A673 (cell line): ENCODE results near the gene CEND1. TPM values are rescaled to one million over a fixed set of nuclear protein-coding genes. Genes with fewer than 3 reads are reported as not detected.

Source experiments
- BruUV-seq: library from RNA; stranded (reverse); fragments of 400-500 nt; replicated peaks from 2 replicates; lab custom pipeline; 2021; lab: Mats Ljungman, UMichigan
- CTCF ChIA-PET: fragments of 300-600 bp; sonication (Branson Sonifier 250); formaldehyde crosslinking; loops from one replicate; lab custom pipeline; 2022; ENCODE audit warnings: antibody characterized with exemption; lab: Charles Lee
- POLR2A ChIA-PET: fragments of 300-600 bp; sonication (Branson Sonifier 250); formaldehyde crosslinking; loops from one replicate; lab custom pipeline; 2022; ENCODE audit warnings: antibody characterized with exemption; ENCODE audit not compliant: low non-redundant PET; lab: Charles Lee
- DNase-seq: peaks from one replicate; pipeline ENCODE4 v3.0.0-alpha.2; 2015; ENCODE audit warnings: low spot score
- H3K27ac ChIP-seq: fragments of 200-600 bp; sonication (generic); 2 replicates; pipeline ENCODE4 v1.5.1; 2016; ENCODE audit warnings: mixed run types, low read depth, mild to moderate bottlenecking, mixed read lengths, antibody characterized with exemption, low read length; ENCODE audit not compliant: poor library complexity, severe bottlenecking
- H3K27me3 ChIP-seq: fragments of 200-600 bp; sonication (generic); replicated peaks from 2 replicates; pipeline ENCODE4 v1.6.1; 2017; ENCODE audit warnings: mixed run types, low read depth, mild to moderate bottlenecking, mixed read lengths, antibody characterized with exemption, low read length; ENCODE audit not compliant: insufficient read depth, poor library complexity
- H3K36me3 ChIP-seq: fragments of 200-600 bp; sonication (generic); 2 replicates; pipeline ENCODE4 v1.6.1; 2016; ENCODE audit warnings: mixed run types, mild to moderate bottlenecking, mixed read lengths, antibody characterized with exemption, low read length; ENCODE audit not compliant: insufficient read depth, poor library complexity, severe bottlenecking
- H3K4me1 ChIP-seq: fragments of 200-600 bp; sonication (generic); 2 replicates; pipeline ENCODE4 v1.6.1; 2017; ENCODE audit warnings: mixed run types, mild to moderate bottlenecking, mixed read lengths, antibody characterized with exemption, low read length; ENCODE audit not compliant: insufficient read depth, poor library complexity, severe bottlenecking
- H3K4me3 ChIP-seq: fragments of 200-600 bp; sonication (generic); 2 replicates; pipeline ENCODE4 v1.5.1; 2016; ENCODE audit warnings: low read depth, mixed run types, mild to moderate bottlenecking, mixed read lengths, low read length; ENCODE audit not compliant: poor library complexity, severe bottlenecking
- H3K9me3 ChIP-seq: fragments of 200-600 bp; sonication (generic); 2 replicates; pipeline ENCODE4 v1.6.1; 2016; ENCODE audit warnings: mixed run types, low read depth, mild to moderate bottlenecking, mixed read lengths, antibody characterized with exemption, low read length; ENCODE audit not compliant: poor library complexity, severe bottlenecking
- EZH2 ChIP-seq: fragments of 200-600 bp; sonication (generic); IDR thresholded peaks from 2 replicates; pipeline ENCODE4 v1.6.1; 2017; ENCODE audit warnings: borderline replicate concordance, low read depth, mild to moderate bottlenecking, mixed read lengths, antibody characterized with exemption, low read length; ENCODE audit not compliant: poor library complexity, severe bottlenecking
- intact Hi-C: fragments of 100-400 bp; cut with micrococcal nuclease; formaldehyde crosslinking; loops from one replicate; pipeline ENCODE4 v1.10.0; 2022; ENCODE audit not compliant: unreplicated experiment
- total RNA-seq: library from RNA; stranded (reverse); gene quantifications from 2 replicates; pipeline ENCODE4 v1.2.3, GENCODE V29; 2021
- TF ChIP-seq, protein P1 (sequence below): fragments of 300-800, 200-600 bp; sonication (generic); conservative IDR thresholded peaks from 2 replicates; pipeline ENCODE4 v1.5.1; 2017; ENCODE audit warnings: low read depth, mild to moderate bottlenecking, antibody characterized with exemption, low read length, moderate library complexity, mixed read lengths

CEND1 gene
- total RNA-seq, 1 experiment from 2014 or later = 0.52 TPM

DNA sequence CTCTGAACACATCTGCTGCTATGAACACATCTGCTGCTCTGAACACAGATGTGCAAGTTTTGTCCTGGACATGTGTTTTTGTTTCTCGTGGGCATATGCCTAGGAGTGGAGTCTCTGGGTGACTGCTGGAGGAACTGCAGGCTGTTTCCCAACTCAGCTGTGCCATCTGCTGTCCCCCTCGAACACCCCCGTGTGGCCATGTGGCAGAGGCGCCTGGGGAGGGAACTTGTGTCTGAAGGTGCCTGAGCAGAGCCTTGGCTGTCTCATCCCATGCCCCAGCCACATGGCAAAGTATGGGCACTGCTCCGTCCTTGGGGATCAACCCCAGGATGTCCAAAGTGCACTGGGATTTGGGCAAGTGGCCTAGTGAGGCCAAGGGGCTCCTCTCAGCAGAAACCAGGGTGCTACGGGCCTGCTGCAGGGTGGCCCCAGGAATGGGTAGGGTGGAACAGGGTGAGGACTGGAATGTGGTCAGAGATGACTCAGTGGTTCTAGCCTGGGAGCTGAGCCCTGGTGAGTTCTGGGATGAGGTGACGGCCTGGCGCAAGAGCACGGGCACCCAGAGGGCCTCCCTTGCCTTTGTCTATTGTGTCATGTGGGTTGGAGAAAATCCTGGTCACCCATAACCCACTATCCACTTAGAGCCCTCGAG is 27.3 kb downstream of the CEND1 start:
- peaks cover 49% of the 10 kb centered on the region for H3K36me3 ChIP-seq

DNA sequence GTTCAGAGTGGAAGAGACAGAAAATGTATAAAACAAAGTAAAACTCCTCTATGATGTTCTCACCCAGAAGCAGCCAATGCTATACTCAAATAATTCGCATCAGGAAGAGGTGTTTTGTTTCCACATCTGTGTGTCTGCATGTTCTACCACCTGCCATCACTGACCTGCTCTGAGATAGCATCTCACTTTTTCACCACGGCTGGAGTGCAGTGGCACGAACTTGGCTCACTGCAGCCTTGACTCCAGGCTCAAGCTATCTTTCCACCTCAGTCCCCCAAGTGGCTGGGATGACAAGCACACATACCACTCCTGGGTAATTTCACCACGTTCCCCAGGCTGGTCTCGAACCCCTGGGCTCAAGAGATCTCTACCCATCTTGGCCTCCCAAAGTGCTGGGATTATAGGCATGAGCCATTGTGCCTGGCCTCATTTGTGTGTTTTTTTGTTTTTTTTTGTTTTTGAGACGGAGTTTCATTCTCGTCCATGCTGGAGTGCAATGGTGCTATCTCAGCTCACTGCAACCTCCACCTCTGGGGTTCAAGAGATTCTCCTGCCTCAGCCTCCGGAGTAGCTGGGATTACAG is 28.3 kb downstream of the CEND1 start:
- H3K27ac ChIP-seq = no peak overlapping the region
- no TSS peak for BruUV-seq
- no peaks in the 10 kb centered on the region for H3K4me1 ChIP-seq
- no peak for DNase-seq
- H3K36me3 ChIP-seq = peaks cover 48% of the 10 kb centered on the region
- intact Hi-C loops = no loop called here
- ChIA-PET POLR2A (no interaction called here), CTCF (interaction anchor here (0.6 kb wide), 1 partner anchor 23 kb away, joined by 6 read pairs; no protein-coding TSS in a partner anchor)
- TF ChIP-seq, protein P1, sequence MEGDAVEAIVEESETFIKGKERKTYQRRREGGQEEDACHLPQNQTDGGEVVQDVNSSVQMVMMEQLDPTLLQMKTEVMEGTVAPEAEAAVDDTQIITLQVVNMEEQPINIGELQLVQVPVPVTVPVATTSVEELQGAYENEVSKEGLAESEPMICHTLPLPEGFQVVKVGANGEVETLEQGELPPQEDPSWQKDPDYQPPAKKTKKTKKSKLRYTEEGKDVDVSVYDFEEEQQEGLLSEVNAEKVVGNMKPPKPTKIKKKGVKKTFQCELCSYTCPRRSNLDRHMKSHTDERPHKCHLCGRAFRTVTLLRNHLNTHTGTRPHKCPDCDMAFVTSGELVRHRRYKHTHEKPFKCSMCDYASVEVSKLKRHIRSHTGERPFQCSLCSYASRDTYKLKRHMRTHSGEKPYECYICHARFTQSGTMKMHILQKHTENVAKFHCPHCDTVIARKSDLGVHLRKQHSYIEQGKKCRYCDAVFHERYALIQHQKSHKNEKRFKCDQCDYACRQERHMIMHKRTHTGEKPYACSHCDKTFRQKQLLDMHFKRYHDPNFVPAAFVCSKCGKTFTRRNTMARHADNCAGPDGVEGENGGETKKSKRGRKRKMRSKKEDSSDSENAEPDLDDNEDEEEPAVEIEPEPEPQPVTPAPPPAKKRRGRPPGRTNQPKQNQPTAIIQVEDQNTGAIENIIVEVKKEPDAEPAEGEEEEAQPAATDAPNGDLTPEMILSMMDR = no peak
- TF ChIP-seq EZH2 = no peak
- no peak overlapping the region for H3K4me3 ChIP-seq
- H3K9me3 ChIP-seq = no peaks in the 10 kb centered on the region
- no peaks in the 10 kb centered on the region for H3K27me3 ChIP-seq

More for the DNA sequence above, 27.3 kb downstream of the CEND1 start:
- H3K27ac ChIP-seq = peak overlapping the region; percentile 30
- H3K27me3 ChIP-seq = no peaks in the 10 kb centered on the region
- TF ChIP-seq EZH2 = no peak
- TF ChIP-seq, protein P1 = peak; percentile 46
- ChIA-PET POLR2A (no interaction called here), CTCF (no interaction called here)
- no peaks in the 10 kb centered on the region for H3K9me3 ChIP-seq
- intact Hi-C loops = no loop called here
- H3K4me3 ChIP-seq = no peak overlapping the region
- DNase-seq = peak; percentile 70
- BruUV-seq = no TSS peak
- no peaks in the 10 kb centered on the region for H3K4me1 ChIP-seq

DNA sequence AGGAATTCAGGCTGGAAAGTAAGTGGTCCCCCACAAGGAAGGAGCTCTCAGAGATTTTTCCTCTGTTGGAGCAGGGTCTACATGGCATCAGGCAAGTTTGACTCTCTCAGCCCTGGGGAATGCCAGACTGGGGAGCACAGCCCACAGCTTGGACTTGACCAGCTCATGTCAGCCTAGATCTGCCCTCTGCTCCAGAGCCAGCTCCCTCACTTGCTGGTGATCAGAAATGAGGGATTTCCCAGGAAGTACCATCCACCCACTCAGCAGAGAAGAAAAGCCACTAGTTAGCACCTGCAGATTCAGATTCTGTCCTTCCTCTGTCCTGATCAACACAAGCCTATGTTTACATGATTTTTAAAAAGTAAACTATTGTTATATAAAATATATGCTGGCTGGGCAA is 29.7 kb downstream of the CEND1 start:
- no peaks in the 10 kb centered on the region for H3K27me3 ChIP-seq
- ChIA-PET POLR2A (interaction anchor here (0.7 kb wide), 1 partner anchor 311 kb away, joined by 5 read pairs; no protein-coding TSS in a partner anchor), CTCF (no interaction called here)
- peaks cover 48% of the 10 kb centered on the region for H3K36me3 ChIP-seq
- intact Hi-C loops = no loop called here
- no peaks in the 10 kb centered on the region for H3K9me3 ChIP-seq
- DNase-seq = no peak
- no TSS peak for BruUV-seq
- TF ChIP-seq, protein P1 = no peak
- TF ChIP-seq EZH2 = no peak
- no peaks in the 10 kb centered on the region for H3K4me1 ChIP-seq
- H3K4me3 ChIP-seq = no peak overlapping the region
- H3K27ac ChIP-seq = no peak overlapping the region
